Panc1 (cell line): Measurements from ENCODE around the gene NUFIP1. TPM values are rescaled to one million over a fixed set of nuclear protein-coding genes. Genes with fewer than 3 reads are reported as not detected.
"Not testable (repeated sequence)": the region's sequence is repeated elsewhere in the genome, so short reads cannot be mapped to it uniquely, and the experiment has no call there.

Experiments used
- ATAC-seq: fragments of 200-7000 bp; cut with Tn5 transposase; 2 replicates; pipeline ENCODE4 v1.9.1; 2020; ENCODE audit warnings: mild to moderate bottlenecking, moderate library complexity
- BruUV-seq: library from RNA; stranded (reverse); fragments of 400-500 nt; replicated peaks from 2 replicates; lab custom pipeline; 2021; lab: Mats Ljungman, UMichigan
- CTCF ChIA-PET: fragments of 300-600 bp; sonication (Branson Sonifier 250); formaldehyde crosslinking; loops from one replicate; lab custom pipeline; 2022; ENCODE audit warnings: antibody characterized with exemption; lab: Charles Lee
- POLR2A ChIA-PET: fragments of 300-600 bp; sonication (Branson Sonifier 250); formaldehyde crosslinking; loops from one replicate; lab custom pipeline; 2022; ENCODE audit warnings: antibody characterized with exemption; lab: Charles Lee
- DNase-seq: peaks from one replicate; pipeline ENCODE4 v3.0.0-alpha.2; 2010; ENCODE audit warnings: low read depth, low spot score
- H3K27ac ChIP-seq: 2 replicates; pipeline ENCODE4 v1.5.1; 2011; ENCODE audit warnings: mild to moderate bottlenecking, low read length, inconsistent platforms
- H3K27me3 ChIP-seq: fragments of 200-500 bp; sonication (Bioruptor generic); 2 replicates; pipeline ENCODE4 v1.6.0; 2014; ENCODE audit warnings: low read length, inconsistent platforms; ENCODE audit not compliant: control insufficient read depth, insufficient read depth
- H3K36me3 ChIP-seq: fragments of 200-500 bp; sonication (Bioruptor generic); 2 replicates; pipeline ENCODE4 v1.5.1; 2014; ENCODE audit warnings: inconsistent platforms, mild to moderate bottlenecking, low read length, moderate library complexity; ENCODE audit not compliant: control insufficient read depth, insufficient read depth
- H3K4me1 ChIP-seq: 2 replicates; pipeline ENCODE4 v1.5.1; 2011; ENCODE audit warnings: inconsistent platforms, mild to moderate bottlenecking, low read length, moderate library complexity; ENCODE audit not compliant: control insufficient read depth, insufficient read depth
- H3K4me3 ChIP-seq, 2 experiments: 2 replicates each; pipeline ENCODE4 v1.5.1; 2011 to 2012; ENCODE audit warnings: low read depth in 2 of 2, low read length in 2 of 2, mild to moderate bottlenecking in 2 of 2, inconsistent platforms in 1 of 2, moderate library complexity in 1 of 2
- H3K9me3 ChIP-seq: fragments of 200-500 bp; sonication (Bioruptor generic); 2 replicates; pipeline ENCODE4 v1.5.1; 2014; ENCODE audit warnings: low read depth, mild to moderate bottlenecking, inconsistent platforms, low read length, moderate library complexity; ENCODE audit not compliant: control insufficient read depth, insufficient read depth
- POLR2AphosphoS5 ChIP-seq: IDR thresholded peaks from 2 replicates; pipeline ENCODE4 v1.6.1; 2012; ENCODE audit warnings: mild to moderate bottlenecking, low read depth, low read length, moderate library complexity
- REST ChIP-seq, 2 experiments: IDR thresholded peaks; 2 replicates each; pipeline ENCODE4 v1.6.1; 2011 to 2012; ENCODE audit warnings: low read depth in 2 of 2, control low read depth in 1 of 2, low read length in 1 of 2, mild to moderate bottlenecking in 1 of 2, moderate library complexity in 1 of 2; ENCODE audit not compliant: insufficient read depth in 1 of 2
- SIN3A ChIP-seq: IDR thresholded peaks from 2 replicates; pipeline ENCODE4 v1.6.1; 2012; ENCODE audit warnings: low read depth, mild to moderate bottlenecking, low read length, moderate library complexity, borderline replicate concordance; ENCODE audit not compliant: insufficient read depth
- TCF7L2 ChIP-seq: IDR thresholded peaks from 2 replicates; pipeline ENCODE4 v1.6.1; 2011; ENCODE audit warnings: mild to moderate bottlenecking, low read depth, low read length, inconsistent platforms
- in situ Hi-C: cut with HindIII; loops from 2 replicates; pipeline ENCODE4 v1.10.0; 2016; ENCODE audit warnings: low sequenced_read_pairs, low pct_unique_long_range_greater_than_20kb
- intact Hi-C: fragments of 100-400 bp; cut with micrococcal nuclease; formaldehyde crosslinking; loops from one replicate; pipeline ENCODE4 v1.10.0; 2022; ENCODE audit not compliant: unreplicated experiment
- total RNA-seq: library from RNA; stranded (reverse); gene quantifications from one replicate; pipeline ENCODE4 v1.2.1, GENCODE V29; 2021; ENCODE audit not compliant: unreplicated experiment
- TF ChIP-seq, protein P1 (sequence below): fragments of 450-650 bp; IDR thresholded peaks from 2 replicates; pipeline ENCODE4 v1.5.1; 2017; ENCODE audit warnings: mild to moderate bottlenecking

Gene NUFIP1
- total RNA-seq, 1 experiment from 2014 or later, result 6.6 TPM

DNA sequence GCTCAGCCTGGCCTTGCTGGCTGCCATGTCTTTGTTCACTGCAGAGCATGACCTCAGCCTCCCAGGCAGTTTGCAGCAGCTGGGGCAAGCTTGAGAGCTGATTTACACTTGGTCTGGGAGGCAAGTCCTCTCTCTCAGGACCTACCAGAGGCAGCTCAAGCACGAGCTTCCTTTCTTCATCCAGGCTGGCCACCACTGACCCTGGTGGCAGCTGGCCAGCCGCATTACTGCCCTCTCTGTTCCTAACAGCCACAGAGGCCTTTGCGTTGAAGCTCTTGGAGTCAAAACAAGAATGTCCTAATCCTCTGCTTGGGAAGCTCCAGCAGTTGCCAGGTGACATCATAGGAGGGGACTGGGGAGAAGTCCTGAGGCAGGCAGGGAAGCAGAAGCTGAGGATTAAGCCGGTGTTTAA lies 85.7 kb downstream of the NUFIP1 start:
- H3K4me3 ChIP-seq, result no peak overlapping the region
- no peaks in the 10 kb centered on the region for H3K36me3 ChIP-seq
- ChIA-PET CTCF (interaction anchor here (0.6 kb wide), 1 partner anchor 94 kb away, joined by 3 read pairs; no protein-coding TSS in a partner anchor), POLR2A (no interaction called here)
- no peaks in the 10 kb centered on the region for H3K27me3 ChIP-seq
- no peak for ATAC-seq
- intact Hi-C loops, result no loop called here
- DNase-seq, result no peak
- TF ChIP-seq TCF7L2, result no peak
- TF ChIP-seq SIN3A, result no peak
- TF ChIP-seq, protein P1, sequence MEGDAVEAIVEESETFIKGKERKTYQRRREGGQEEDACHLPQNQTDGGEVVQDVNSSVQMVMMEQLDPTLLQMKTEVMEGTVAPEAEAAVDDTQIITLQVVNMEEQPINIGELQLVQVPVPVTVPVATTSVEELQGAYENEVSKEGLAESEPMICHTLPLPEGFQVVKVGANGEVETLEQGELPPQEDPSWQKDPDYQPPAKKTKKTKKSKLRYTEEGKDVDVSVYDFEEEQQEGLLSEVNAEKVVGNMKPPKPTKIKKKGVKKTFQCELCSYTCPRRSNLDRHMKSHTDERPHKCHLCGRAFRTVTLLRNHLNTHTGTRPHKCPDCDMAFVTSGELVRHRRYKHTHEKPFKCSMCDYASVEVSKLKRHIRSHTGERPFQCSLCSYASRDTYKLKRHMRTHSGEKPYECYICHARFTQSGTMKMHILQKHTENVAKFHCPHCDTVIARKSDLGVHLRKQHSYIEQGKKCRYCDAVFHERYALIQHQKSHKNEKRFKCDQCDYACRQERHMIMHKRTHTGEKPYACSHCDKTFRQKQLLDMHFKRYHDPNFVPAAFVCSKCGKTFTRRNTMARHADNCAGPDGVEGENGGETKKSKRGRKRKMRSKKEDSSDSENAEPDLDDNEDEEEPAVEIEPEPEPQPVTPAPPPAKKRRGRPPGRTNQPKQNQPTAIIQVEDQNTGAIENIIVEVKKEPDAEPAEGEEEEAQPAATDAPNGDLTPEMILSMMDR, result no peak
- no peak for TF ChIP-seq REST (IDR thresholded peaks at IDR 0.05; ENCODE audit: insufficient read depth in 1 of 2, low read depth in 2 of 2, low read length in 1 of 2)
- TF ChIP-seq POLR2AphosphoS5, result no peak
- in situ Hi-C loops, result no loop called here
- H3K27ac ChIP-seq, result no peak overlapping the region
- no peaks in the 10 kb centered on the region for H3K9me3 ChIP-seq
- no peaks in the 10 kb centered on the region for H3K4me1 ChIP-seq
- no TSS peak for BruUV-seq

GRCh38 chr13:44902738-44903137 lies 86.5 kb downstream of the NUFIP1 start:
- Histone ChIP-seq H3K36me3 (no peaks in the 10 kb centered on the region), H3K4me1 (no peaks in the 10 kb centered on the region), H3K4me3 (no peak overlapping the region), H3K27ac (no peak overlapping the region), H3K27me3 (no peaks in the 10 kb centered on the region), H3K9me3 (no peaks in the 10 kb centered on the region)
- intact Hi-C loops (no loop called here), in situ Hi-C loops (no loop called here)
- ATAC-seq (no peak), DNase-seq (no peak)
- BruUV-seq, result no TSS peak
- ChIA-PET CTCF (no interaction called here), POLR2A (no interaction called here)
- TF ChIP-seq POLR2AphosphoS5, result no peak

DNA sequence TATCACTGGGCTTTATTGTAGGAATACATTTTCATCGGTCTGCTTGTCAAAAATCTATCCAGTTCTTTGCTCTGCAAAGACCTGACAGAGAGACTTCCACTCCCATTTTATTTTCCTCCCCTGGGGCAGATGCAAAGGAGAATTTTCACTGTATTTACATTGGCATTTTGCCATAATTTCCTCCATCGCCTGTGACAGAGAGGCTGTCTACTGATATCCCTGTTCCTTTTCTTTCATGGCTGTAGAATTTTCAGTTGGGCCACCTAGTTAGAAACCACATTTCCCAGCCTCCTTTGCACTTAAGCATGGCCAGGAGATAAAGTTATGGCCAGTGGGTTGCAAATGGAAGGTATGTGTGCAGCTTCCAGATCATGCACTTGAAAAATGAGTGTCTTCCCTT lies 89.3 kb downstream of the NUFIP1 start:
- in situ Hi-C loops, result no loop called here
- DNase-seq, result no peak
- no peaks in the 10 kb centered on the region for H3K9me3 ChIP-seq
- ATAC-seq, result no peak
- intact Hi-C loops, result no loop called here
- TF ChIP-seq TCF7L2 (no peak), REST (IDR thresholded peaks at IDR 0.05; ENCODE audit: insufficient read depth in 1 of 2, low read depth in 2 of 2, low read length in 1 of 2) (no peak), POLR2AphosphoS5 (no peak), SIN3A (no peak)
- TF ChIP-seq, protein P1, result no peak
- H3K4me3 ChIP-seq, result no peak overlapping the region
- H3K27ac ChIP-seq, result no peak overlapping the region
- POLR2A ChIA-PET, result no interaction called here
- CTCF ChIA-PET, result no interaction called here
- H3K4me1 ChIP-seq, result no peaks in the 10 kb centered on the region
- no peaks in the 10 kb centered on the region for H3K27me3 ChIP-seq
- no peaks in the 10 kb centered on the region for H3K36me3 ChIP-seq
- no TSS peak for BruUV-seq

GRCh38 chr13:44898308-44898707 lies 91.0 kb downstream of the NUFIP1 start:
- H3K36me3 ChIP-seq, H3K4me1 ChIP-seq, CTCF ChIA-PET, H3K9me3 ChIP-seq, H3K27ac ChIP-seq, intact Hi-C loops, H3K4me3 ChIP-seq, ATAC-seq, DNase-seq, in situ Hi-C loops, H3K27me3 ChIP-seq, POLR2A ChIA-PET, BruUV-seq: not testable (repeated sequence)
